ENCODE measurements around the gene ZC3HAV1.

DNA sequence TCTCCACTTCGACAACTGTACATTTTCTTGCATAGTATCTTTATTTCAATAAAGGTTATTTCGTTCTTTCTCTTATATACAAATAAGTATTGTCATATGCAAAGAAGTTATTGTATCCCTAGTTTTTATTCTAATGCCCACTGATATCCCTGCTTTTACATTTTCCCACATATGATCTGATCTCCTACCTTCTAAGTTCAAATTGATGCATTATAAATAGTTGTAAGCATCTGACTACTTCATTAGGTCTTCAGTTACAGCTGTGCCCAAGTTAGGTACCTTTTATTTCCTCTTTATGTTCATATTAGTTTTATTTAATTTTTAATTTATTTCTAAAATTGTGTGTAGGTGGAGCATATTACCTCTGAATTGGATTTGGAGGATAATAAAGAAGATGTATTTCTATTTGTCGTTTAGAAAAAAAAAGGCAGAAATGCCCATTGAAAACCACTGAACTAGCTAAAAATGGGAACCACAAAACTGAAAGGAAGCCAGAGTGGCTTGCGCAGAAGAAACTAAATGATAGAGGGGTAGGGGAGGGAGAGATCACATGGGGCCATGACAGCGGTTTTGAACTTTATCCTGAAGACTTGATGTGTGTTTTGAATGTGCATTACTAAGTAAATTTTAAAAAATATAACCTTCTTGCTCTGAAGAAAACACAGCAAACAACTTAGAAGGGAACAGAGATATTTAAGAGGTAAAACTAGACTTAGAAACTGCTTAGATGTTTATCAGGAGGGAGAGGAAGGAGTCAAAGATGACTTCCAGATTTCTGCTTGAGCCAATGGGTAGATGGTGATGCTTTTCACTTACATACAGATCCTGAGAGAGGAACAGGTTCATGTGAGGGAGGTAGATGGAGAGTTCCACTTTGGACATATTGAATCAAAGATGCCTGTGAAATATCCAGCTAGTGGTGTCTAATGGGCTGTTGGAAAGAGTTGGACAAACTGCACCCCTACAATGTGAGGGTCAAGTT, 64.4 kb downstream of the ZC3HAV1 start:
- TF ChIP-seq, protein P1, sequence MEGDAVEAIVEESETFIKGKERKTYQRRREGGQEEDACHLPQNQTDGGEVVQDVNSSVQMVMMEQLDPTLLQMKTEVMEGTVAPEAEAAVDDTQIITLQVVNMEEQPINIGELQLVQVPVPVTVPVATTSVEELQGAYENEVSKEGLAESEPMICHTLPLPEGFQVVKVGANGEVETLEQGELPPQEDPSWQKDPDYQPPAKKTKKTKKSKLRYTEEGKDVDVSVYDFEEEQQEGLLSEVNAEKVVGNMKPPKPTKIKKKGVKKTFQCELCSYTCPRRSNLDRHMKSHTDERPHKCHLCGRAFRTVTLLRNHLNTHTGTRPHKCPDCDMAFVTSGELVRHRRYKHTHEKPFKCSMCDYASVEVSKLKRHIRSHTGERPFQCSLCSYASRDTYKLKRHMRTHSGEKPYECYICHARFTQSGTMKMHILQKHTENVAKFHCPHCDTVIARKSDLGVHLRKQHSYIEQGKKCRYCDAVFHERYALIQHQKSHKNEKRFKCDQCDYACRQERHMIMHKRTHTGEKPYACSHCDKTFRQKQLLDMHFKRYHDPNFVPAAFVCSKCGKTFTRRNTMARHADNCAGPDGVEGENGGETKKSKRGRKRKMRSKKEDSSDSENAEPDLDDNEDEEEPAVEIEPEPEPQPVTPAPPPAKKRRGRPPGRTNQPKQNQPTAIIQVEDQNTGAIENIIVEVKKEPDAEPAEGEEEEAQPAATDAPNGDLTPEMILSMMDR (IDR thresholded peaks at IDR 0.05): no peak
- no peak for TF ChIP-seq EZH2phosphoT487 (IDR thresholded peaks at IDR 0.05)
